ENCODE measurements around the gene MRPS34.

The MRPS34 gene

GRCh38 chr16:1779234-1779701 lies 6.3 kb upstream of the MRPS34 start:
- DNase-seq: no peak
- Histone ChIP-seq H3K36me3 (replicated peaks; ENCODE audit: insufficient read depth, low read length) (no peaks in the 10 kb centered on the region), H3K4me3 (ENCODE audit: low read length) (no peak overlapping the region), H3K79me2 (ENCODE audit: low read length) (peaks cover 56% of the 10 kb centered on the region), H2AFZ (ENCODE audit: low read length) (no peak overlapping the region), H3K9me2 (replicated peaks; ENCODE audit: insufficient read depth, low read length) (no peaks in the 10 kb centered on the region), H3F3A (ENCODE audit: insufficient read depth, low read length) (peaks cover 17% of the 10 kb centered on the region; the same call in 1 of the 2 replicates), H3K4me1 (ENCODE audit: low read length) (peaks cover 5% of the 10 kb centered on the region; the same call in 1 of the 2 replicates), H3K4me2 (ENCODE audit: low read depth, low read length) (no peak overlapping the region), H3K27ac (ENCODE audit: low read length) (no peak overlapping the region), H4K20me1 (ENCODE audit: insufficient read depth, low read length) (no peaks in the 10 kb centered on the region), H3K9ac (ENCODE audit: low read length) (no peak overlapping the region), H3K9me3 (replicated peaks; ENCODE audit: insufficient read depth, low read length) (no peaks in the 10 kb centered on the region), H3K27me3 (replicated peaks; ENCODE audit: insufficient read depth, low read length) (no peaks in the 10 kb centered on the region)
- TF ChIP-seq EZH2phosphoT487 (IDR thresholded peaks at IDR 0.05; ENCODE audit: low read length) (no peak), EZH2 (optimal IDR thresholded peaks at IDR 0.05; ENCODE audit: low read depth, low read length) (no peak), CTCF (IDR thresholded peaks at IDR 0.05; ENCODE audit: low read length) (no peak)

GRCh38 chr16:1778200-1779179 lies 5.6 kb upstream of the MRPS34 start:
- no peaks in the 10 kb centered on the region for H3K27me3 ChIP-seq (replicated peaks; ENCODE audit: insufficient read depth, low read length)
- no peak overlapping the region for H3K27ac ChIP-seq (ENCODE audit: low read length)
- H3F3A ChIP-seq (ENCODE audit: insufficient read depth, low read length): peaks cover 17% of the 10 kb centered on the region; the same call in 1 of the 2 replicates
- no peak overlapping the region for H2AFZ ChIP-seq (ENCODE audit: low read length)
- H3K4me1 ChIP-seq (ENCODE audit: low read length): peaks cover 8% of the 10 kb centered on the region; the same call in 1 of the 2 replicates
- no peak for DNase-seq
- H3K9ac ChIP-seq (ENCODE audit: low read length): no peak overlapping the region
- H4K20me1 ChIP-seq (ENCODE audit: insufficient read depth, low read length): no peaks in the 10 kb centered on the region
- H3K4me3 ChIP-seq (ENCODE audit: low read length): no peak overlapping the region
- no peaks in the 10 kb centered on the region for H3K9me3 ChIP-seq (replicated peaks; ENCODE audit: insufficient read depth, low read length)
- no peak overlapping the region for H3K4me2 ChIP-seq (ENCODE audit: low read depth, low read length)
- H3K36me3 ChIP-seq (replicated peaks; ENCODE audit: insufficient read depth, low read length): no peaks in the 10 kb centered on the region
- TF ChIP-seq EZH2 (optimal IDR thresholded peaks at IDR 0.05; ENCODE audit: low read depth, low read length): no peak
- TF ChIP-seq CTCF (IDR thresholded peaks at IDR 0.05; ENCODE audit: low read length): no peak
- no peak for TF ChIP-seq EZH2phosphoT487 (IDR thresholded peaks at IDR 0.05; ENCODE audit: low read length)
- H3K79me2 ChIP-seq (ENCODE audit: low read length): peaks cover 56% of the 10 kb centered on the region
- no peaks in the 10 kb centered on the region for H3K9me2 ChIP-seq (replicated peaks; ENCODE audit: insufficient read depth, low read length)

- H3K27me3 ChIP-seq (replicated peaks; ENCODE audit: insufficient read depth, low read length): no peaks in the 10 kb centered on the region
- H3K9me2 ChIP-seq (replicated peaks; ENCODE audit: insufficient read depth, low read length): no peaks in the 10 kb centered on the region
- no peak for TF ChIP-seq EZH2phosphoT487 (IDR thresholded peaks at IDR 0.05; ENCODE audit: low read length)
- TF ChIP-seq EZH2 (optimal IDR thresholded peaks at IDR 0.05; ENCODE audit: low read depth, low read length): no peak
- no peak for TF ChIP-seq CTCF (IDR thresholded peaks at IDR 0.05; ENCODE audit: low read length)
- no peak overlapping the region for H3K4me3 ChIP-seq (ENCODE audit: low read length)
- H3K79me2 ChIP-seq (ENCODE audit: low read length): peaks cover 59% of the 10 kb centered on the region
- DNase-seq: no peak
- no peaks in the 10 kb centered on the region for H3K36me3 ChIP-seq (replicated peaks; ENCODE audit: insufficient read depth, low read length)
- H2AFZ ChIP-seq (ENCODE audit: low read length): no peak overlapping the region
- no peak overlapping the region for H3K4me2 ChIP-seq (ENCODE audit: low read depth, low read length)
- H3F3A ChIP-seq (ENCODE audit: insufficient read depth, low read length): peaks cover 20% of the 10 kb centered on the region
- peaks cover 8% of the 10 kb centered on the region; the same call in 1 of the 2 replicates for H3K4me1 ChIP-seq (ENCODE audit: low read length)
- no peak overlapping the region for H3K9ac ChIP-seq (ENCODE audit: low read length)
- H4K20me1 ChIP-seq (ENCODE audit: insufficient read depth, low read length): no peaks in the 10 kb centered on the region
- no peaks in the 10 kb centered on the region for H3K9me3 ChIP-seq (replicated peaks; ENCODE audit: insufficient read depth, low read length)
- no peak overlapping the region for H3K27ac ChIP-seq (ENCODE audit: low read length)
Observed at GRCh38 chr16:1777375-1778199, 4.7 kb upstream of the MRPS34 start.
